Urinary bladder (tissue), 4 donors: ENCODE measurements around the gene ZBTB26. TPM values are rescaled to one million over a fixed set of nuclear protein-coding genes. Genes with fewer than 3 reads are reported as not detected.

Experiments used
- DNase-seq: peaks from one replicate; pipeline ENCODE4 v3.0.0-alpha.2; 2015; ENCODE audit errors: extremely low spot score
- H3K27ac ChIP-seq: one replicate; pipeline ENCODE4 v1.5.1; 2013; ENCODE audit warnings: low read depth, mild to moderate bottlenecking, moderate library complexity
- H3K36me3 ChIP-seq: one replicate; pipeline ENCODE4 v1.6.1; 2013; ENCODE audit warnings: mild to moderate bottlenecking, moderate library complexity; ENCODE audit not compliant: insufficient read depth
- H3K4me1 ChIP-seq: one replicate; pipeline ENCODE4 v1.6.1; 2013; ENCODE audit warnings: mild to moderate bottlenecking, moderate library complexity; ENCODE audit not compliant: insufficient read depth
- H3K4me3 ChIP-seq: one replicate; pipeline ENCODE4 v1.5.1; 2013; ENCODE audit warnings: low read depth, low read length
- WGBS: extraction: QIAGEN DNeasy Blood & Tissue Kit; methylation state at CpG from one replicate; pipeline ENCODE4 v1.1.7; 2013; 5-methylcytosine and 5-hydroxymethylcytosine counted together
- polyA plus RNA-seq: library from polyadenylated mRNA; stranded (reverse); fragments of 200-250 nt; gene quantifications from one replicate; pipeline ENCODE4 v1.2.3, GENCODE V29; 2013
- total RNA-seq: library from RNA; depleted of rRNA; stranded (reverse); fragments of >200 nt; gene quantifications from one replicate; pipeline ENCODE4 v1.2.3, GENCODE V29; 2014
- donor health status: healthy with polysubstance abuse.
- donor health status: healthy.

ZBTB26 gene, protein sequence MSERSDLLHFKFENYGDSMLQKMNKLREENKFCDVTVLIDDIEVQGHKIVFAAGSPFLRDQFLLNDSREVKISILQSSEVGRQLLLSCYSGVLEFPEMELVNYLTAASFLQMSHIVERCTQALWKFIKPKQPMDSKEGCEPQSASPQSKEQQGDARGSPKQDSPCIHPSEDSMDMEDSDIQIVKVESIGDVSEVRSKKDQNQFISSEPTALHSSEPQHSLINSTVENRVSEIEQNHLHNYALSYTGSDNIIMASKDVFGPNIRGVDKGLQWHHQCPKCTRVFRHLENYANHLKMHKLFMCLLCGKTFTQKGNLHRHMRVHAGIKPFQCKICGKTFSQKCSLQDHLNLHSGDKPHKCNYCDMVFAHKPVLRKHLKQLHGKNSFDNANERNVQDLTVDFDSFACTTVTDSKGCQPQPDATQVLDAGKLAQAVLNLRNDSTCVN
- total RNA-seq (11.5 TPM), polyA plus RNA-seq (8.4 TPM)

DNA sequence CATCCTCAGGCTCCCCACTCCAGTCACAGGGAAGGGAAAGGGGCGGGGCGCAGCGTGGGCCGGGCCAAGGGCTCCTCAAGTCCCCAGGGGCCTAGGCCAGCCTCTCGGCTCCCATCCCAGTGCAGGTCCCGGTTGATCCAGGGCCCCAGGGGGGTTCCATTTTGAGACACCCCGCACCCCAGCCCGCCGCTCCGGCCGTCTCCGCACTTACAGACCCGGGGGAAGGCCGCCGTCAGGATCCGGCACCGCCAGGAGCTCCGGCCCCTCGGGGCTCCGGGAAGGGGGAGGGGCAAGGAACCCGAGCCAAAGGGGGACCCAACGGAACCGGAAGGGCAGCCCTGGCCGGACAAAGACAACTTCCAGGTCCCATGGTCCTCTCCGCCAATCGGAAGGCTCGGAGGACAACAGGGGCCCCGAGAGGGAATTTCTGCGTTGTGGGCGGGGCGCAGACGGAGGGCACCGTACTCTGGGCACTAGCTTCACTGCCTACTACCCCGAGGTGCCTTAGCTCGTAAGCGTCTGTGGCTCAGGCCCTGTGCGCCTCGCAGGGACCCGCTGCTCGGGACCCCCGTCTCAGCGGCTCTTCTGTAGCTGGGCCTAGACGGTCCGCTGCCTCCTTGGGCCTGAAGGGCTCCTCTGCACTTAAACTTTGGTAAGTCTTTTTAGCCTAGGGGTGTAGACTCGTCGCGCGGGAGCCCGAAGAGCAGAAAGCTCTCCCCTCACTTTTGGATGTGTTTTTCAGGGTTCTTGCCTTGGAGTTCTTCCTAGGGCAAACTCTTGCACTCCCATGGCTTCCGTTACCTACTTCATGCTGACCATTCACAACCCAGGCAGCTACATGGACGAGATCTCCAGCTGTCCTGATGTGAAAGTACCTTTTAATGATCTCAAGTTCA, at the start of gene ZBTB26:
Gene ZBTB26 (minus strand): TSS at position 287 of the 896 bp plus-strand sequence. CDS start 11,578 bp downstream, outside the sequence.
- under 1% methylated on average over 51 of the region's 51 CpGs for WGBS
- peaks cover 2% of the 10 kb centered on the region for H3K4me1 ChIP-seq
- peak within 1 kb of the TSS; percentile 81 for H3K4me3 ChIP-seq
- peak; percentile 88 for DNase-seq
- peak within 1 kb of the TSS; percentile 48 for H3K27ac ChIP-seq
- H3K36me3 ChIP-seq = no peaks in the 10 kb centered on the region

DNA sequence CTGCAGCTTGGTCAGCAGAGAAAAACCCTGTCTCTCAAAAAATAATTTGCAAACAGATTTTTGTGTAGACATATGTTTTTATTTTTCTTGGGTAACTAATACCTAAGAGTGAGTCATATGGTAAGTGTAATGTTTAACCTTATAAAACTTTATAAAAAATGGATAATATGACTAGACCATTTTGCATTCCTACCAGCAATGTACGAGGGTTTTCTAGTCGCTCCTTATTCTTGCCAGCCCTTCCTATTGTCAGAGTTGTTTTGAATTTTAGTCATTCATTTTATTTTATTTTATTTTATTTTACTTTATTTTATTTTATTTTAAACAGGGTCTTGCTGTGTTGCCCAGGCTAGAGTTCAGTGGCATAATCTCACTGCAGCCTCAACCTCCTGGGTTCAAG, 47.3 kb upstream of the ZBTB26 start:
- Histone ChIP-seq H3K4me1 (no peaks in the 10 kb centered on the region), H3K36me3 (no peaks in the 10 kb centered on the region), H3K4me3 (no peak overlapping the region), H3K27ac (no peak overlapping the region)
- DNase-seq = no peak
- WGBS = 72% methylated on average over 2 of the region's 2 CpGs

DNA sequence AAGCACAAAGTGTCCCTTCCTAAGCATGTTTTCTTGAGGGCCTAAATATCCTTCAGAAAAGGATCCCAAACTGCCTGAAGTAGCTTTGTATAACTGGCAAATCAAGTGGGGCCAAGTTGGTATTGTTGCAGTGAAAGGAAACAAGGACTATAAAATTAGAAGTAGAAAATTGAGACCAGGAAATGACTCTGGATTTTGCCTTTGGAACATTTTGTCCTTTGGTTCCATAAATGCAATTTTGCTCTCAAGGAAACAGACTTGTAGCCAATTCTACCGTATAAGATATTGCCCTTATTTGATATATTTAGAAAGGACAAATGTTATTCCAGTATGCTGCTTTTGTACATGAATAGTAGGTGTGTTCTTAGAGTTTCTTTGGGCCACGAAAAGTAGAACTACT, 43.9 kb upstream of the ZBTB26 start:
- H3K4me1 ChIP-seq = no peaks in the 10 kb centered on the region
- no peaks in the 10 kb centered on the region for H3K36me3 ChIP-seq
- WGBS = 75% methylated on average over 2 of the region's 2 CpGs
- H3K4me3 ChIP-seq = no peak overlapping the region
- no peak overlapping the region for H3K27ac ChIP-seq
- no peak for DNase-seq

DNA sequence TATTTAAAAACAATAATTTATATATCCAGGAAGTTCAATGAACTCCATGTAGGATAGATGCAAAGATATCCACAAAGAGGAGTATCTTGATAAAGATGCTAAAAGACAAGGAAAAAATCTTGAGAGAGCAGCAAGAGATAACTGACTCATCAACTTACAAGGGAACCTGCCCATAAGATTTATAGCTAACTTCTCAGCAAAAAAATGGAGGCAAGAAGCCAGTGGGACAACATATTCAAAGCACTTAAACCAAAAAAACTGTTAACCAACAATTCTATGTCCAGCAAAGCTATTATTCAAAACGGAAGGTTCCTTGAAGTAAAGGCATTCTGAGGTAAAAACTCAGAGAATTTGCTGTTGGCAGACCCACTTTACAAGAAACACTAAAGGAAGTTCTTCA, 29.8 kb upstream of the ZBTB26 start:
- Histone ChIP-seq H3K36me3 (no peaks in the 10 kb centered on the region), H3K4me1 (no peaks in the 10 kb centered on the region), H3K27ac (no peak overlapping the region), H3K4me3 (no peak overlapping the region)
- WGBS = 91% methylated on average over 1 of the region's 1 CpG
- no peak for DNase-seq

DNA sequence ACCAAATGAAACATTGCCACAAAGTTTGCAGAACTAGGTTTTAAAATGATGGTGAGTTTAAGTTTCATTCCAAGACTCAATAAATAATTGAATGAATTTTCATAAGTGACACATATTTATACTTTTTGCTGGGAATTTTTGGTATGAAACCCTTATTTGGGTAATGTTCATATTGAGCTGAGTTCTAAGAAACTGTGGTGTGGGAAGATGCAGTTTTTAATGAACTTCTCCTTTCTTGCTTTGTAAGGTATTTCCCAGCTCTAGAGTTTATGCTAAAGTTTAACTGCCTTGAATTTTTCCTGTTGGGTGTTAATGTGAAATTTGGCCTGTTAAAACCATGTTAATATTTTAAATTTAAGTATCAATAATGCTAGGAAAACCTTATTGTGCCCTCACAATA, 24.6 kb upstream of the ZBTB26 start:
- Histone ChIP-seq H3K36me3 (no peaks in the 10 kb centered on the region), H3K4me3 (no peak overlapping the region), H3K4me1 (no peaks in the 10 kb centered on the region), H3K27ac (no peak overlapping the region)
- DNase-seq = no peak

DNA sequence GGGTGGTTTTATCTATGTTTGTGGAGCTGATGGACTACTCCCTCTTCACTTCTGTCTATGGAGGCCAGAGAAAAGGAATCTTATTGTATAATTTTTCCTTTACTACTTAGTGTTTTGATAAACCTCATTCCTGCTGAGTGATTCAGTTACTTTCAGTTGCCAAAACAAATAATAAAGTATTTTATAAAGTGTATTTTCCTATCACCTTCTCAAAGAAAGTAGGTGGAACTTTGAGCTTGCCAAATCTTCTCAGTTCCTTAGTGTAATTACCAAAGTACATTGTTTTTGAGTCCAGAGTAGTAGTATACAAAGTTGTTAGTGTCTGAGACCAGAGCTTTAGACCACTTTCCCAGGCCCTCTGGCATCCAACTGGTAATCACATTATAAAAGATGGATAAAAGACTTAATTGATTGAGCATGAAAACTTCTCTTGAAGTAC, 23.0 kb upstream of the ZBTB26 start:
- H3K27ac ChIP-seq = no peak overlapping the region
- H3K4me3 ChIP-seq = no peak overlapping the region
- no peak for DNase-seq
- H3K4me1 ChIP-seq = no peaks in the 10 kb centered on the region
- H3K36me3 ChIP-seq = no peaks in the 10 kb centered on the region

DNA sequence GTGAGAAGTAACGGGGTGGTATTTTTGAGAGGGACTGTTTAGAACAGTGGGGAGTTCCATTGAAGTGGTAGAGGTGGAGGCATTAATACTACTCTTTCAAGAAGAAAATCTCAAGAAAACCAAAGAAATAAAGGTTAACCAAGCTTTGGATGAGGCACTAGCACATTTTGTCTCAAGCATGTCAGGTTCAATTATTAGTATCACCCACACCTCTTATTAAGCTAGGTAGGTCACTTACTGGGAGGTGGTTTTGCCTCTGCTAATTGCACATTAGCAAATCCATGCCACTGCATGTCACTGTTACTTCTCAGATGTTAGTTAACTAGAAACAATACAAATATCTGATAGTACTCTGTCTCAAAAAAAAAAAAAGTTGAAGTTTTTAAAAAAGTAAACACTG, 19.7 kb upstream of the ZBTB26 start:
- no peak for DNase-seq
- Histone ChIP-seq H3K4me3 (no peak overlapping the region), H3K4me1 (no peaks in the 10 kb centered on the region), H3K27ac (no peak overlapping the region), H3K36me3 (no peaks in the 10 kb centered on the region)
- 95% methylated on average over 1 of the region's 1 CpG for WGBS

DNA sequence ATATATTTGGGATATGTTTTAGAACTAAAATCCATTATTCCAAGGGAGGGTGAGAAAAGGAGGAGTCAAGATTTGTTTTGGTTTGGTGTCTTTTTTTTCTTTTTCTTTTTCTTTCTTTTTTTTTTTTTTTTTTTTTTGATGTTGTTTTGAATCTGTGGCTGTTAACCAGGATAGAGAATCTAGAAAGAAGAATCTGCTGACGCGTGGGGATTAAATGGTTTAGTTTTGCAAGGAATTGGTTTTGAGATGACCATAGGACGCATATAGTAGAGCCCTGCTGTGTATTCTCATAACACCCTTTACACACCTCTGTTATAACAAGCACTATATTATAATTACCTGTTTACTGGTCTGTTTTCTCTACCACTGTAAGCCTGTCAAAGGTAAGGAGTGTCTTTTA, 19.0 kb upstream of the ZBTB26 start:
- WGBS = 67% methylated on average over 3 of the region's 3 CpGs
- Histone ChIP-seq H3K4me3 (no peak overlapping the region), H3K36me3 (no peaks in the 10 kb centered on the region), H3K27ac (no peak overlapping the region), H3K4me1 (no peaks in the 10 kb centered on the region)
- DNase-seq = no peak

DNA sequence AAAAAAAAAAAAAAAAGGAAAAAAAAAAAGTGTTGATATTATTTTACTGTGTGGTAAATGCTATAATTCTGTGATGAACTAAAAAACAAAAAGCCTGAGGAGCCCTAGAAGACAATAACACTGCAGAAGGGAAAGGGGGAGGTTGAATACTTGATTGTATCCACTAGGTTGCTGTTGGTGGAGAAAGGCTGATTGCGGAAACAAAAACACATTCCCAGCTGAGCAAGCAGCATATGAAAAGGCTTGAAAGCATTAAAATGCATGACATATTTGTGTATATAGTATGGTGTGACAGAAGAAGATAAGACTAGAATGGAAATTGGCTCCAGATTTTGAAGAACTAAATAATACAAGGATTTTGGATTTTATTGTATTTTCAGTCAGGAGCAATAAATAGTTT, 18.4 kb upstream of the ZBTB26 start:
- WGBS = 66% methylated on average over 1 of the region's 1 CpG
- no peaks in the 10 kb centered on the region for H3K4me1 ChIP-seq
- no peak overlapping the region for H3K4me3 ChIP-seq
- no peak for DNase-seq
- no peak overlapping the region for H3K27ac ChIP-seq
- H3K36me3 ChIP-seq = no peaks in the 10 kb centered on the region

DNA sequence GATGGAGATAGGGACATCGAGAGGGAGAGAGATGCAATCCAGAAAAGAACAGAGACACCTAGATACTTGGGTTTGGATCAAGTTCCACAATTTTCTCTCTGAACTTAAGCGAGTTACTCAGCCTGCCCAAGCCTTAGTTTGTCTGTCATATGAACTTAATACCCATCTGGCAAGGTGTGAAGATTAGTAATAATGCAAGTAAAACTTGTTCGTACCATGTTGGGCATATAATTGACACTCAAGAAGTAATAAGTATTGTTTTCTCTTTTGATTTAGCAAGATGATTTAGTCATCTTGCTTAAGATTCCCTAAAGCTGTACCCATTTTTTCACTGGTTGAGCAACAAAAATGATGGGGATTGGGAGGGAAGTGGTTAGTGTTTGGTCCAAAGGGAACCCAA, 17.0 kb upstream of the ZBTB26 start:
- H3K4me3 ChIP-seq = no peak overlapping the region
- WGBS = 91% methylated on average over 3 of the region's 3 CpGs
- H3K36me3 ChIP-seq = no peaks in the 10 kb centered on the region
- no peaks in the 10 kb centered on the region for H3K4me1 ChIP-seq
- no peak for DNase-seq
- no peak overlapping the region for H3K27ac ChIP-seq

DNA sequence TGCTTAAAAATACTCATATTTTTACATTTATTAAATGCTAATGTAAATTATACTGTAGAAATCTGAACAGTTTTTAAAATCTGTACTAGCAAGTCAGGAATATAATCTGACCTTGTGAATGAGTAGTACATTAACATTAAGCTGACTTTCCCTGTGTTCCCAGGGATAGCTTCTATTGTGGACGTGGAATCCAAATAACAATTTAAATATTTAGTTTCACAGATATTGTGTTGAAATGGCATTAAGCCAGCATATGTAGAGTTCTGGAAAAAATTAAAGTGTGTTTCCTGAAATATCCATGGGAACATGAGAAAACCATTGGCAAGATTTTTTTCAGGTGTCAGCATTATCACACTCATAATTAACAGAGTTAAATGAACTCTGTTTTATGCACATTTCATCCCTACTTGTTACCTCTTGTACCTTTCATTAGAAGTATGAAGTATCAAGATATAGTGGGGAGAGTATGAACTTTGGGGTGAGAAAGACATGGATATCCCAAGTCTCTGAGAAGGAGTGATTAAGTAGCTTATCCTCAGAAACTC, 15.2 kb upstream of the ZBTB26 start:
- Histone ChIP-seq H3K36me3 (no peaks in the 10 kb centered on the region), H3K4me1 (no peaks in the 10 kb centered on the region), H3K27ac (no peak overlapping the region), H3K4me3 (no peak overlapping the region)
- DNase-seq = no peak
- 66% methylated on average over 1 of the region's 1 CpG for WGBS

DNA sequence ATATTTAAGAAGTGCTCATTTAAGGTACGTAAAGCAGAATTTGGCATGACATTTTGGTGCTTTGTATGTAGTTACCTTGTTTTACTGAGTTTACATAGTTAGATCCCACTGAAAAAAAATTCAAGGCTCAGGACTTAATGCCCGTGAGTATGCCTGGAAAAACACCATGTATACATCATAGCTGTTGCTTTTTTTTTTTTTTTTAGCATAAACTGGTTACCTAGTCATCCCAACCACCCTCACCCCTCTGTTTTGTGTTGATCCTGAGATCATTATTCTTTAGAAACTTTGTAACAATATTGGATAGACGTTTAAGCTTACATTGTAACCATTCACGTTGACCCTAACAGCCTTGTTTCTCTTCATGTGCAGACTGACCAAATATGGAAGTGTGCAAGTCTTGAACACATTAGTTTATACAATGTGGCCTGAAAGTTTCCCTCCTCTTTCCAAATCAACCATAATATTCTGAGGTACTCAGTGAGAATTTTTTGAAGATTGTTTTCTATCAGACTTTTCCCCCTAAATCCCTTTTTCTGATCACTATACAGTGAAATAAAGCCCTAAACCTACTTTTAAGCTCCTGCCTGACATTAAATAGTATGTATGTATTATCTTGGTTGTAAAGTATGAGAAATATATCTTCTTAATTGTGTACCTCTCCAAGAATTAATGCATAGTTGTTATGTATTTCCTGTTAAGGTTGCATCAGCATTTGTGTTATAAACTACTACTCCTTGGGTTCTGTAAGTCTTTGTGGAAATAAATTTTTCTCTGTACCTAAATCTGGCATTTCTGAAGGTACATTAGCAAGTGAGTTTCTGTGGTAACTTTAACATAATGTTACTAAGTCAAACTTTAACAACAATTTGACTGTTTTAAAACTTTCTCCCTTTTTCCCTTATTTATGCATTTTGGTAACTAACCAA, 13.9 kb upstream of the ZBTB26 start:
- 38% methylated on average over 4 of the region's 4 CpGs for WGBS
- H3K36me3 ChIP-seq = no peaks in the 10 kb centered on the region
- H3K27ac ChIP-seq = no peak overlapping the region
- no peak for DNase-seq
- H3K4me3 ChIP-seq = no peak overlapping the region
- H3K4me1 ChIP-seq = no peaks in the 10 kb centered on the region
